HG03103 (cell line): ENCODE measurements around the gene WDR3.

Source experiments
- ATAC-seq: cut with Tn5 transposase; IDR thresholded peaks from one replicate; pipeline ENCODE4 v1.9.1; 2021; ENCODE audit warnings: low read depth; ENCODE audit not compliant: unreplicated experiment

Gene WDR3

DNA sequence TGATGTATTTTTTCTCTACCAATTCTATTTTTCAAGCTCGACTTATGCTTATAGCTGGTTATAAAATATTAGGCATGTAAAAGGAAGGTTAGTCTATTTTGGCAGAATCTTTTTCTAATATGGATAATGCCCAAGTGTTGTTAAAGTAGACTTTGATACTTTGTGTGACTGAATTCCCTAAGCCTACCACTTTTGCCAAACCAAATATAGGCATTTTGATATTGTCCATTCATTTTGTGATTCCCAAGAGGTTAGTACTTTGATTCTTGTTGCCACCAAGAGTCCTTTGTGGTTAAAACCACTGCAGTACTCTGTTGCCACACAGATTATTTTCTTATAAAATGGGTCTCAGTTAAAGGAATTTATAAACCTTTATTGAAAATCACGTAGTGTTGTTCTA is 4.2 kb downstream of the WDR3 start:
- ATAC-seq: no peak

DNA sequence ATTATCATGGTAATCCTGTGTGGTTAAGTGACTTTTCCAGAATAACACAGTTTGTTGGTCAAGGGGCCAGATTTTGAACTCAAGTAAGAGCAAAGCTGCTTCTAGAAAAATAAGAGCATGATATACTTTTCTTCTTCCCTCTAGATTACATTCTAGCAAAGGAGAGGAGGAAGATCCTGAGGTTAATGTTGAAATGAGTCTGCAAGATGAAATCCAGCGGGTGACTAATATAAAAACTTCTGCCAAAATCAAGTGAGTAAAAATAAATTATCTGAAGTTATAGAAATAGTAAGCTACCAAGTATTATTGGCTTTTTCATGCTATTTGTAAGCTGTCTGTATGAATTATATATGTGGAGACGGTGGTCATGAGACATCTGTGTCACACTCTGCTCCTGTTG is 12.8 kb downstream of the WDR3 start:
- ATAC-seq: no peak

DNA sequence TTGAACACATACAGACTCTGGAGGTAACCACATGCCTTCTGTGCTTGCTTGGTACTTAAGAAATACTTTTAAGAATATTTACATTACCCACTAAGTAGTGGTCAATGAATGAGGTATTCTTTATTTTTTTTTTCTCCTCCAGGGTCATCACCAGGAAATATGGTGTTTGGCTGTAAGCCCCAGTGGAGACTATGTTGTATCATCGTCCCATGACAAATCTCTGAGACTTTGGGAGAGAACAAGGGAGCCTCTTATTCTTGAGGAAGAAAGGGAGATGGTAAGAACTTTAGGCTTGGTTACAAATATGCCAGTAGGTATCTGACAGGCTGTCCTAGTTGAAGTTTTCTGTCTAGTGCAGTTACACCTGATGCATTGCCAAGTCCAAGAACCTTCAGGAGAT is 22.8 kb downstream of the WDR3 start:
- ATAC-seq: no peak

DNA sequence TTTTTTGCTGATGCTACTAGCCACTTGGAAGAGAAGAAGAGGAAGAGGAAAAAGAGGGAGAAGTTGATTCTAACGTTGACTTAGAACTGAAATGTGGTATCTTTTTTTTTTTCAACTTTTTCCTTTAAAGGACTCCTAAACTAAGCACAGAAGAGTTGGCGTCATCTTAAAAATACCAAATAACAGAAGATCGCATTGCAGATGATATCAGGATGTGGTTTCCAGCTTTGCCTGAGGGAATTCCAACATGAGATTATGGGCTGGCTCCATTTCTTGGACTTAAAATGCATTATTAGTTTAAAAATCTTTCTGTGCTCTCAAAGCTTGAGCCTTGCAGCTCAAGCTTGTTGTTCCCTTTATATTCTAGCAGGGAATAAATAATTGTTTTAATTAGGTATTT is 29.8 kb downstream of the WDR3 start:
- no peak for ATAC-seq

DNA sequence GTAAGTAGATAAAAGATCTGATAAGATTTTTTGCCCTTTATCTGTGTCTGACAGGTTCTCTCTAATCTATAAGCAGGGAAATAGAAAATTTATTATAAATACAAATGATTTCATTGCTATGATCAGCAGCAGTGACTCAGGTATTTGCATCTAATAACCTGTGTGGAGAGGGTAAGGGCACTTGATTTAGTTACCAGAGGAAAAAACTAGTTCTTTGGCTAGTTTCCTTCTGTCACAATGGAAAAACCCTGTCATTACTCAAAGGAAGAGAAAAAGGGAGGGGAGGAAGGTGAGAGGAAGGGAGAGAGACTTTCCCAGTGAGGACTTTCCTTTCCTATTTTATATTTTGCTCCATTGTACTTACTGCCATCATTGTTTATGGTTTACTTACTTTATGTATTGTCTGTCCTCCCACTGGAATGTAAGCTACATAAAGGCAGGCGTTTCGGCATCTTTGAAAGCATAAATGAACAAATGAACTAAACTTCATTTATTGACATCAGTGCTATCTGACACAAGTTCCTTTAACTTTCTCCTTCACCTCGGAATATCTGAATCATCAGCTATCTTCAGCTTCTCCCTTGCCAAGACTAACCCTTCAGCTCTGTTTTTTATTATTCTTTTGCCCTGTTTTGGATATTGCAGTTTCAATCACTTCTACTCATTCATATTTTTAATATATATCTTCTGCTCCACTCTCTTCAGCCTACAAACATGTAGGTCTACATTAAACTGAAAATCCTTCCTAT is 34.9 kb downstream of the WDR3 start:
- ATAC-seq: no peak

DNA sequence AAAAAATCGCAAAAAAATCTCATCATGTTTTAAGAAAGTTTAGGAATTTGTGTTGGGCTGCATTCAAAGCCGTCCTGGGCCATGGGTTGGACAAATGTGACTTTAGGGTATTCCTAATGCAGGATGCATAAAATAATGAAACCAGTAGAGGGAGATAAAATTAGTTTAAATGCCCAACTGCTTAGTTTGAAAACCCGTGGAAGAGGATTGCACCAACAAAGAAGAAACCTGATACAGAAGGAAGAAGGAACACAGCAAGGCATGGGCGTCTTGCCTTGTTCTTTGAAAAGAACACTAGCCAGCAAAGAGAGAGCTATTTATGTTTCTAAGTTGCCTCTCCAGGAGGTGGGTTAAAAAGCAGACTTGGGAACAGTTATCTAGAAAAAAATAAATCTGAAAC is 37.9 kb downstream of the WDR3 start:
- no peak for ATAC-seq

DNA sequence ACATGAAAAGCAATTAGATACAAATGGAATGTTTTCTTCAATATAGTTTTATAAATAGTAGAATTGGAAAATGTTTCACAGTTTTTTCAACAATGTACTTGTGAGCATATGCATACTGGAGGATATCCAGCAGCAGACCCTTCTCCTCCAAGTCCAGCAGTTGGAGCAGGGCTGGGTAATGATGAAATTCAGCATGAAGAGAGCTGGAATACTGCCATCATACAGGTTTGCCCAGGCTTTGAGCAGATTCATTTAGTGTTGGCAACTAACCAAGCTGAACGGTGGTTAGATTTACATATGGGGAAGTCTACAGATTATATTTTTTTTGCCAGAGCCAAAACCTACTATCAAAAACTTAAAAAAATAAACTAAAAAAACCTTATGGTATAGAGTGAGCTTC is 38.3 kb downstream of the WDR3 start:
- no peak for ATAC-seq

DNA sequence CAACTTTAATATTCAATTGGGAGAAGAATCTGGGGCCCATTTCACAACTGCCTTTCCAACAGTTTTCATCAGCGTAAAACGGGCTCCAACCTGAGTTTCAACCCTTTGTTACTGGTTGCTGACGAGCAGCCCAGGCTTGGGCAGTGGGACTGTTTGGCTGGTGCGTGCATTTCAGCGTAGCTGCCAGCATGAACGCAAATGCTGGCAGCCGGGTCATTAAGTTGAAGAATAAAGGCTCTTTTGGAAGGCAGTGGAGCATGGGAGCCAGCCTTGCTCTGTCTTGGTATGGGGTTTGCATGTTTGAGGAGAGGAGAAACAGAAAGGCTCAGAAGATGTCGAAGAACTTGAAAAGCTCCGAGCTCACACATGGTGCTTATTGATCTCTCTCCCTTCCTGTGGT is 40.7 kb downstream of the WDR3 start:
- no peak for ATAC-seq

DNA sequence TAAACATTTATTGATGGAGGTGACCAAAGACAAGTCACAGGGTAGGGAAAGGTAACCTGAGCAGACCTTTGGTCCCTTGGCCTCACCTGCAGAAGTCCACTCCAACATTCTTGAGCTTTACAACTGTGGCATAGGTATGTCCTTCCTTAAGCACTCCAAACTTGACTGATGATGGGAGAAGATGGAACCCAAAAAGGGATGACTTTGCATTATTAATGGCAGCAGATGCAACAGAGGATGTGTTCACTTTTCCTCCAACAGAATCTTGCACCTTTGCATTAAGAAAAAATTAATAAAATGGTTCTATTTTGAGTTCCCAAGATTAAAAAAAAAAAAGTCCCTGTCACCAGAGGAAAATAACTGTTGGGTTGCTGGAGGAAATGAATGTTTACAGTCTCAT is 42.2 kb downstream of the WDR3 start:
- ATAC-seq: no peak

DNA sequence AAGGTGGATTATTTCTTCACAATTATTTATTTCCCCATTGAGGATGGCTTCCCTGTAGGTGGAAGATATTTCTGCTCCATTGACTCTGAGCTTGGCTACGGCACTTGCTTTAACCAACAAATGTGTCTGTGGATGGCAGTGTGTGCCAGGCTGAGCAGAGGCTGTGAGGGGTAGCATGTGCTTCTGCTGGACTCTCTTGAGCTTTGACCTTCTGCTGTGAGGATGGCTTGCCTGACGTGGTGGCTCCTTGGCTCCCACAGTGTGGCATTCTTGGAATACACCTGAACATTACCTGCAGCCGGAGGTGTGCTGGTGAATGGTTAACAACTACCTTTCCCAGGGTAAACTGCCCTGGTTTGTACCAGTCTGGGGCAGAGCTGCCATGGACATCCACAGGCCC is 46.8 kb downstream of the WDR3 start:
- ATAC-seq: no peak

DNA sequence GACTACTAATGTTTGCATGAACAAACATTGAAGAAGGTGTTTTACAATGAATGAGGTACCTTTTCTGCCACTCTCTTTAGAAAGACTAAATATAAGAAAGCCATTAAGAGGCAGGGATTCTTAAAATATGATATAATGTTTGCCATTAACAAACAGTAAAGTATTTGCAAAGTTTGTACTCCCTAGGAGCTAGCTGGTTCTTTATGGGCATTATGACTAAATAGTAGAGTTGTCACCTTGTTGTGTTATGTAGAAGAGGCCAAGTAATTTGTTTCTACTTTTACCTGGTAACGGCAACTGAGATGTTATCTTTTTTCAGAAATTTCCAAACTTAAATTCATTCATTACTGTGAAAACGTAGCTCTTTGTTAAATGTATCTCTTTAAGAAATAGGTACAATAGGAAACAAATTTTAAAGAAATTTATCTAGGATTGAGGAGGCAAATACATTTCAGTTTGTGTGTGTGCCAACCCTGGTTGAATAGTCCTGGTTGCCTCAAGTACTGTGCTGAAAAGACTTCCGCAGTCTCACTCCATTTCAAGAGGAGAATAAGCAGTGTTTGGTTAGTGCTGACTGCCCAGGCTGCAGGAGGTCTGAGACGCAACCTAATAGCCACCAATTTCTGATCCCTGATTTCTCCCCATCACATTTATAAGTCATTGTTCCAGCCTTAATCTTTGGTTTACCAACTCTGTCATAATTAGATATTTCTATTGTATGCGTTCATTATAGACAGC is 52.1 kb downstream of the WDR3 start:
- no peak for ATAC-seq

DNA sequence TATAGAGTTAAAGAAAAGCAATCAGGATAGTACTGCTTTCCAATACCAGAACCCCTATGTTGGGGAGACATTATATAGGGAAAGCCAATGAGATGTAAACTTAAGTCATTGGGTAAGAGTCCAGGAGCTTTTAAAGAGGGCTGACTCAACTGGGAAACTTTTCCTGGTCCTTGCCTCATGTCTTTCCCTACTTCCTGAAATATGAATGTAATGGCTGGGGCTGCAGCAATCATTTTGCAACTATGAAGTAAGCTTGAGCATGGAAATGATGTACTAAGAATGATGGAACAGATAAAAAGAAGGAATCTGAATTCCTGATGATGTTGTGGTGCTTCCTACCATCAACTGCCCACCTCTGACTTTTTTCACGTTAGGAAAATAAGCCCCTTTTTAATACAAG is 55.7 kb downstream of the WDR3 start:
- no peak for ATAC-seq

DNA sequence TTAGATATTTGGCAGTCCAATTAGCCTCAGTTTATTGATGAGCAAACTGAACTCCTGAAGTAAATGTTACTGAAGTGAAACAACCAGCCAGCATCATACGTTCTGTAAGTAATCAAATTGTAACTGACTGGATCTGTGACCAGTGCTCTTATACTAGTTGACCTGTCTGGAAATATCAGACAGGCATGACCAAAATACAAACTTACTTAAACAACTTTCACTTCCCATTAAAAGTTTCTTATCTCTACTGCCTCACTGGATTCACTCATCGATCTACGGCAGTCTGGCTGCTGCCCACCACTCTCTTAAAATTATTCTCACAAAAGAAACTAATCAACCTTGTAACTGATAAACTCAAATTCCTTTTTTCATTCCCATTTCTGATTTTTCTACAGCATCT is 56.4 kb downstream of the WDR3 start:
- no peak for ATAC-seq

DNA sequence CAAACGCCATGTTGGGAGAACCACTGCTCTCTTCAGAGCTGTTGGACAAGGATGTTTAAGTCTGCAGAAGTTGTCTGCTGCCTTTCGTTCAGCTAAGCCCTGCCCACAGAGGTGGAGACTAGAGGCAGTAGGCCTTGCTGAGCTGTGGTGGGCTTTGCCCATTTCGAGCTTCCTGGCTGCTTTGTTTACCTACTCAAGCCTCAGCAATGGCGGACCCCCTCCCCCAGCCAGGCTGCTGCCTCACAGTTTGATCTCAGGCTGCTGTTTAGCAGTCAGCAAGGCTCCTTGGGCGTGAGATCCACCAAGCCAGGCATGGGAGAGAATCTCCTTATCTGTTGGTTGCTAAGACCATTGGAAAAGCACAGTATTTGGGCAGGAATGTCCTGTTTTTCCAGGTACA is 74.8 kb downstream of the WDR3 start:
- no peak for ATAC-seq

DNA sequence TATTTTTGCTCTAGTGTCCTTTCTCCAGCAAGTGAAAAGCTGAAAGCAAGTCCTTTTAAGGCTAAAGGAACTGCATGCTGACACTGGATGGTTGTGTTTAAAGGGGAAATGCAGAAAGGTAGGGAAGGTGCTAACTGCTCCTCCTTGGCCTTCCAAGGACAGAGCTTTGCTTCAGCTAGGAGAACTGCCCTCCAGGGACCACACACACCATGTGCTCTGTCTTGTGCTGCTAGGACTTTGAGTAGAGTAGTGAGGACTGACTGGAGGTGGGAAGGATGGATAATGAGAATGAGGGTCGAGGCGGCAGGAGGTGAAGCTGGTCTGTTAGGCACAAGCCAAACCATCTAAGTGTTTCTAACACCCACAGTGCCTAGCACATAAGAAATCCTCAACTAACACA is 77.9 kb downstream of the WDR3 start:
- no peak for ATAC-seq

DNA sequence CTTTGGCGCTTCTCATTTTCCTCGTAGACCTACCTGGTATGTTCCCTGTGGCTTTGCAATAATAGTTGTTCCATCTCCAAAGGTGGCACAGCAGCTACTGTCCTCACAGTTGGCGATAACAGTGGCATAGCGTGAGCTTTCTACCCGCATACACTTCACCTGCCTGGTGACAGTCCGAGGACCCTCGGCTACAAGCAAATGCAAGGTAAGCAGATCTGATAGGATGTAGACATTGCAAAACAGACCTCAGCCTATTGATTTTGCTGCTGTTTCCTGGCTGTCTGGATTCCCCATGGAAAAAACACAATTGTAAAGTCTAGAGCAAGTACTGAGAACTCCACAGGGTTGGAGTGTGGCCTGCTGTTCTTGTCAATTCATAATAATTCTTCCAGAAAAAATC is 78.5 kb downstream of the WDR3 start:
- no peak for ATAC-seq

DNA sequence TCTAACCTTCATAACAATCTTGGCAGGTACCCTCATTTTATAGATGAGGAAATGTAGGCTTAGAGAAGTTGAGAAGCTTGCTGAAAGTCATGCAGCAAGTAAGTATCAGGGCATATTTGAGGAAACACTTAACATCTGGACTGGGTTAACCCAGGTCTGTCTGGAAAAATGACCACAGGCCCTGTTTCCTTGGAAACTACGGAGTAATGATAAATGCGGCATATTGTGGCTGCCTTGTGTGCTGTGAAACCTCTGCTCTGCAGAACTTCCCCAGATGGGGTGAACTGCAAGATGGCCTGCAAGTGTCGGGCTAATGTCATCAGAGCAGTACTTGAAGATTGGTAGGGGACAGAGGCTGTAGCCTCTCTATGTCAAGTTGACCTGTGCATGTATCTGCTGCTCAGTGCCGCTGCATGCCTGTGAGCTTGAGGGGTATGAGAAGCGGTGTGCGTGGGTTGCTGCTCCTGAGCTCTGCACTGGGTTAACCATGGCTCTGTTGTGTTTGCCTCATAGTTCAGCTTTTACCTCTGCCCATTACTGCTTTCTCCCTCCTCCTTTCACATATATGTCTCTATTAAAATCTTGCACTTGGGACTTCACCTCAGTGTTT is 83.1 kb downstream of the WDR3 start:
- no peak for ATAC-seq

DNA sequence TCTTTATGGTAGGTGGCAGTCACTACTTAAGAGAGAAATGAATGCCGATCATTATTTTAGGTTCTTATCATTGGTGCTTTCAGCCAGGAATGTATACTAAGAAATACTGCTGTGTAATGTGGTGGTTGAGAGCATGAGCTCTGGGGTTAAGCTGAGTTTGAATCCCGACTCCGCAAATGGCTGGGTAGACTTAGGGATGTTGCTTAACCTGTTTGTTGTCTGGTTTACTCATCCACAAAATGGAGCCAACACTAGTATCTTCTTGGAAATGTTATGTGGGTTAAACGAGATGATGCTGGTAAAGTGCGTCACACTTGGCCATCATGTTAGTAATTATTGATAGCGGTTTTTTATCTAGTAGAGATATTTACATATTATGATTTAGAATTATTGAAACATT is 83.8 kb downstream of the WDR3 start:
- no peak for ATAC-seq

DNA sequence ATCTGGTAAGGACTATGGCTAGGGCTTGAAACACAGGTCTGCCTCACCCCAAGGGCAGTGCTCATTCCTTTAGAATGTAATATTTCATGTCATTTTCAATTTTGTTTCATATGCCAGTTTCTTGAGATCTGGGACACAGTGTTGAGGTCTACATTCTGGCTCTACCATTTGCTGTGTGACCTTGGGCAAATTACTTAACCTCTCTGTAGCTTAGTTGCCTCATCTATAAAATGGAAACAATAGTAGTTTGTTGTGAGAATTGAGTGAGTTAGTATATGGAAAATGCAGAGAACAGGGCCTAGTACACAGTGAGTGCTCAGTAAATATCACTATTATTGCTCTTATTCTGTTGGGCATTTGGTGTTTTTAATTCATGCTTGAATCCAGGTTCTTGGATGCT is 84.4 kb downstream of the WDR3 start:
- no peak for ATAC-seq
